NK-92 treated with Interleukin-12 subunit alpha and Interleukin-12 subunit beta, amount 100 ng/mL, for 24 hours (cell line): ENCODE results near the gene SVOP.
"Not testable (repeated sequence)": the region's sequence is repeated elsewhere in the genome, so short reads cannot be mapped to it uniquely, and the experiment has no call there.

Experiments
- DNase-seq: peaks from one replicate; lab custom pipeline; 2025; lab: John Stamatoyannopoulos, UW

The SVOP gene

GRCh38 chr12:108884116-108885012 lies 136.5 kb downstream of the SVOP start:
- DNase-seq = peak; percentile 16

- no peak for DNase-seq
Observed at GRCh38 chr12:108881953-108882352, 138.9 kb downstream of the SVOP start.

- no peak for DNase-seq
Observed at GRCh38 chr12:108879615-108880254, 141.1 kb downstream of the SVOP start, which contains the start of gene DAO. Gene DAO (plus strand): TSS chr12:108880092. CDS start chr12:108885007, 4,915 bp downstream.

GRCh38 chr12:108876550-108876949 lies 144.3 kb downstream of the SVOP start:
- DNase-seq = no peak

GRCh38 chr12:108875682-108876361 lies 145.0 kb downstream of the SVOP start:
- DNase-seq = no peak

GRCh38 chr12:108875280-108875679 lies 145.6 kb downstream of the SVOP start:
- DNase-seq = no peak

GRCh38 chr12:108868781-108869180 lies 152.1 kb downstream of the SVOP start:
- DNase-seq = no peak

GRCh38 chr12:108866083-108866482 lies 154.8 kb downstream of the SVOP start:
- not testable (repeated sequence) for DNase-seq

- no peak for DNase-seq
Observed at GRCh38 chr12:108865169-108865568, 155.7 kb downstream of the SVOP start.

- DNase-seq = no peak
Observed at GRCh38 chr12:108862588-108862959, 158.3 kb downstream of the SVOP start.

- DNase-seq = no peak
Observed at GRCh38 chr12:108861878-108862587, 158.8 kb downstream of the SVOP start.

- DNase-seq = no peak
Observed at GRCh38 chr12:108860443-108860842, 160.4 kb downstream of the SVOP start.

GRCh38 chr12:108859923-108860291 lies 161.0 kb downstream of the SVOP start:
- no peak for DNase-seq

GRCh38 chr12:108859141-108859922 lies 161.5 kb downstream of the SVOP start:
- DNase-seq = not testable (repeated sequence)

- no peak for DNase-seq
Observed at GRCh38 chr12:108858311-108859074, 162.4 kb downstream of the SVOP start.
